DMS53 (cell line): Measurements from ENCODE around the gene PRKAB1.
A peak's percentile ranks its signal among the peaks of the same experiment; 100 is the strongest.

ENCODE experiments used
- DNase-seq: peaks from one replicate; lab custom pipeline; 2025; lab: John Stamatoyannopoulos, UW

PRKAB1 gene

DNA sequence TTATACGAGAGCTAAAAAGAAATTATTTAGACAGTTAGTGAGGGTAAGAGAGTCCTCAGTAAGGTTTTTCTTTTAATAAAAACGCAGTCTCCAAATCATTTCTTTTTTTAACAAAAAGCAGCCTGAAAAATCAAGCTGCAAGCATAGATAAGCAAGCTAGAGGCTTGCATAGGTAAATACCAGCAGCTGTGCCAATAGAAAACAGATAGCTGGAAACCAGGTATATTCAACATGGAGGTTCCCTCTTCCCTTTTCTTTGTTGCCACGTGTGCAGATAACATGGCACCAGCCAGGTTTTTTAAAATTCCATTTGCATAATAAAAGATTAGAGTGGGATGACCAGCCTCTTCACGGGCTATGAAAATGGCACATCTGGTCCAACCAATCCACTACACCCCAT is 6.1 kb upstream of the PRKAB1 start:
- peak; percentile 37 for DNase-seq

DNA sequence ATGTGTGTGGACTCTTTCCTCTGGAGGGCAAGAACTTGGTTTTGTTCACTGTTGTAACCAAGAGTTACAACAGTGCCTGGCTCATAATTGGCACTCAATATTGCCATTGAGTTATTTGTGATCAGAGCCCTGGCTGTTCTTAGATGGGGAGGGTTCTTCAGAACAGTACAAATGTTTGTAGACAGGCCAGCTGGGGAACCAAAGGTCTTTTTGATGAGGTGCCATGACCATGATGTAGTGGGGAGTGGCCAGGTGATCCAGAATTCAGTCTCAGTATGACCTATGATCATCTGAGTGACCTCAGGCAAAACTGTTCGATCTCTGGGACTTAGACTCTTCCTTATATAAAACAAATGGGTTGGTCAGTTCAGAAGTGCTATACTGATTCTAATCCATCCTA is 3.3 kb upstream of the PRKAB1 start:
- no peak for DNase-seq

DNA sequence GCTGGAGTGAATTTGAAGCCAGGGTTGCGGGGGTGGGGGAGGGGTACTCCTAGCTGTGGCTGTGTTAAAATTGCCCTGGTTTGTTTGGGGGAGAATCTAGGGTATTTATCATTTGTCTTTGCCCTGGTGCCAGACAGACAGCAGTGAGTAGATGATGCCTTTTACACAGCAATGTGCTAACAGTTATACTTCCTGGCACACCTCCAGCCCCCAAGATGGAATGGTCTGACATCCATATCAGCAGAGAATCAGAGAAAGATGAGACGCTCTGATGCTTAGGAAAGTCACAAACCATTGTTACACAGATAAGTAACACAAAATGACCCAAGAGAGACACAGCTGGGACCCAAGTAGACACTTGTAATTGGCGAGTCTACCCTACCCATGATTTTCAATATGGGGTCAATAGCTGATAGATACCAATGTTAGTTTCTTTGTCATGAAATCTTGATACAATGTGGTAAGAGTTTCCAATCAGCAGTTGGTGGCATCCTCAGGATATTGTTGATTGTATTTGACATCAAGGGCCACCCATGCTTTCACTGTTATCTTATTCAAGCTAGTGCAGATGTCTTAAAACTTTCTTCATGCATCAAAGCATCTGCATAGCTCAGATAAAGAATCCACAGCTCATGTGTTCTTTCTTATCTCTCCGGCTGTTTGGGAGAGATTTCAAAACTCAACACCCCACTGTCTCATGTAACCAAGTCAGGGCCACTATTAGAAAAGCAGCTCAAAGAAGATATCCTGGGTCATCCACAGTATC is 2.6 kb upstream of the PRKAB1 start:
- no peak for DNase-seq

DNA sequence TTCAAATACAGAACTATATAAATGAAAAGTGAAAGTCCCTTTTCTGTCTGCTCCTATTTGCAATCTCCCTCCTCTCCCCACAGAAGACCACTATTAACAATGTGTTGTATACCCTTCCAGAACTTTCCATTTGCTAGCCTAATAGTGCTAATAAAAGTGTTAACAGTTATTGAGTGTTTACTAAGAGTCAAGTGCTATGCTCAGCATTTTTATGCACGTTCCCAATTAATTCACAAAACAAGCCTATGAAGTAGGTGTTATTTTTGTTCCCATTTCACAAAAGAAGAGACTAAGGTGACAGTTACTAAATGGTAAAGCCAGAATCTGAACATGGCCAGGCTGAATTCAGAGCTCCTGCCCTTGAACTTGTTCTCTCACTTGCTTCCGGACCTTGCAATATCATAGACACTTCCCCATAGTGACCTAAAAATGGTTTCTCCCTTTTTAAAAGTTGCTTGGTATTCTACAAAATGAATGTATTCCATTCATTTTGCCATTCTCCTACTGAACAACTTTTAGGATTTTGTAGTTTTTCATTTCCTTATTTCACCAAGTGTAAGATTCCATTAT is 1.6 kb upstream of the PRKAB1 start:
- DNase-seq: no peak

DNA sequence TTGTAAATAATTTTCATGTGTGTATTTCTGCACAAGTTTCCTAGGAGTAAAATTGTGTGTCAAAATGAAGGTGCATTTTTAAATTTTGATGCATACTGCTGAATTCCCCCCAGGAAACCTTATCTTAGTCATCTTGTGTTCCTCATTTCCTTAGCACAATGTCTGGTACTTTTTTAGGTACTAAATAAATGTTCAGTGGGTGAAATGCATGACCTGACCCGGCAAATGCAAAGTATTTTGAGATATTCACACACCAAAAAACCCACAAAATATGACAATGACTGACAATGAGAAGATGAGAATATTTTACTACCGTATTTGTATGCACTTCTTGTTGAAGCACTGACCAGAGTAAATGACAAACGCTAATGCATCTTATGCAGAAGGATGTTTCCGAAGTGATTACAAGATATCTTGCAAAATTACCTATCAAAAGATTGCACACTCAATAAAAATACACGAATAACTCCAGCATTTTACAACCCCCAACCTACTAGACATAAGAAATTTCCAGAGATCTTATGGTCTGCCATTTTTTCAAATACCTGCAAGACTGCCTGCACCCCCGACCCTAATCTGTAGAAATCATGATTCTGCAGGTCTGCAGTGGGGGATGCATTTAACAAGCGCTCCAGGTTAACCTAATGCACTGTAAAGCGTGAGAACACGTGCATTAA is 895 bp upstream of the PRKAB1 start:
- DNase-seq: no peak

DNA sequence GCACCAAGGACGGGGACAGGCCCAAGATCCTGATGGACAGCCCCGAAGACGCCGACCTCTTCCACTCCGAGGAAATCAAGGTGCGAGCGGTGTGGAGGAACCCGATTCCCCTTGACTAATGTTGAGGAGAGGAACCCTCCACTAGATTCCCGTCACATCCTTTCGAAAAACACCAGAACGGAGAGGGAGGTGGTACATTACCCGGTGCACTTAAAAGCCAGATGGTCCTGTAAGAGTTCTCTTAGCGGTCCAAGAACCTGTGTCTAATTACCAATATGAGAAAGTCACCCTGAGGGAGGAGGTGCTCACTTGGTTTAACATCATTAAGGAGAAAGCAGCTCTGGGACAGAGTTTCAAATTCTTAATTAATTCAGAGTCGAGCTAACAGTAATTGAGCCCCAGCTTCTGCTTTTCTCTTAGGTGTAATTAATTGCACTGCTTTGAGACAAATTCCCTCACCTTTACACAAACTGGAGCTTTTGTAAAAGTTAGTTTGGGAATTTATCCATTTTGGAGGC is 450 bp downstream of the PRKAB1 start:
- DNase-seq: peak; percentile 65

DNA sequence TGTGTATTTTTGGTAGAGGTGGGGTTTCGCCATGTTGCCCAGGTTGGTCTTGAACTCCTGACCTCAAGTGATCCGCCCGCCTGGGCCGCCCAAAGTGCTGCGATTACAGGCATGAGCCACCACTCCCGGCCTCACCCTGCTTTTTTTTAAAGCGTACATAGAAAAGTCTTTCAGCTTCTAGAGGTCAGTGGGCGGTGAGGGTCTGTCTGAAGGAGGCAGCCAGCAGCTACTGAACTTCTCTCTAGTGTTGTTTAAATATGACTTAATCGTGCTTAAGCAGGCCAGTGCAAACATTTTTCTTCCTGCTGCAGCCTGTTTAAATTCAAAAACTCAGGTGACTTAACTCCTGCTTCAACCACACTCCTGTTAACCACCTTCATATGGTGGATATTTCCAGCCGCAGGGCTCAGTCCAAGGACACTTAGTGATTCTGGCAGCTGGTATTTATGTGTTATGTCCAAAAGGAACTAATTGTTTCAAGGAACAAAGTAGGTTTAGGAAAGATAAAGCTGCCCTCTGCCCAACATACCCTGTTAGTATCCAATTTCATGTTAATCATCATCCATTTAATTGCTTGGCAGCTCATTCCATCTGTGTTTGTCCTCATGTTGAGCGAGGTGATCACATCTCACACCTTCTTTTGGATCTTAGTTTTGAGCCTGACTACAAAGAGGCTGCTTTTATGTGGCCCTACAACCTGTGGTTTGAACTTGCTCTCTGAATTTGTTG is 2.0 kb downstream of the PRKAB1 start:
- DNase-seq: peak; percentile 28

DNA sequence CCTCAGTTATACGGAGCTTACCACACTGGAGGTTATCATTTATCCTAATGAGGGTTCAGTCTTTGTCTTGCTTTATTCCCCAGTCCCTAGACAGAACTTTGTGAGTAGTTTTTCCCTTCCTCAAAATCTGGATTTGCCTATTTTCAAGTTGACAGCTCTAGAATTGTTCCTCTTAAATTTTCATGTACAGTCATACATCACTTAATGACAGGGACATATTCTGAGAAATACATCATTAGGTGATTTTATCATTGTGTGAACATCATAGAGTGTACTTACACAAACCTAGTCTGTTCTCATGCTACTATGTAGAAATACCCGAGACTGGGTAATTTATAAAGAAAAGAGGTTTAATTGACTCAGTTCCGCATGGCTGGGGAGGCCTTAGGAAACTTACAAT is 3.1 kb downstream of the PRKAB1 start:
- no peak for DNase-seq

DNA sequence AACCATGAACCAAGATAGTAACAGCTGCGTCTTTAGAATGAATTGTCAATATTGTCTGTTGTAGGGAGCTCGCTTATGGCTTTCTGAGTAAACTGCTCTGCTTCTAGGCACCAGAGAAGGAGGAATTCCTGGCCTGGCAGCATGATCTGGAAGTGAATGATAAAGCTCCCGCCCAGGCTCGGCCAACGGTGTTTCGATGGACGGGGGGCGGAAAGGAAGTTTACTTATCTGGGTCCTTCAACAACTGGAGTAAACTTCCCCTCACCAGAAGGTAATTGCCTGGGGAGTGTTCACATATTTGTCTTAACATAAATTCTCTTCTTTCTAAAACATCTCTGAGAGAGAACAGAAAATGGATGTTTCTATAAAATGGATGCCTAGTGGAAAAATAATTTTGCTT is 4.3 kb downstream of the PRKAB1 start:
- no peak for DNase-seq

DNA sequence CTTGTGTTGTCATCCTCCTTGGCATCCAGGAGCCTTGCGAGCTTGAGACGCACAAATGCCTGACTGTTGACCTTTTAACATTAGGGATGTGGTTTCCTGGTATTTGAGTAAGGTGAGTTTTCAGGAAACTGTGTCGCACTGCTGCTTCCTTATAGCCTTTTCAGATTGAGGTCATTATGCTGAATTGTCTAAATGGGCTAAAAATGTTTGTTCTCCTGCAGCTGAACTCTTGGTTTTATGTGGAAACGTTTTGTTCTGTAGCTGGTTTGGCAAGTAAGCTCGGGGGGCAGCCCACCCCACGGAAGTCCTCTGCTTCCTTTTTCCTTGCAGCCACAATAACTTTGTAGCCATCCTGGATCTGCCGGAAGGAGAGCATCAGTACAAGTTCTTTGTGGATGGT is 5.7 kb downstream of the PRKAB1 start:
- DNase-seq: no peak

DNA sequence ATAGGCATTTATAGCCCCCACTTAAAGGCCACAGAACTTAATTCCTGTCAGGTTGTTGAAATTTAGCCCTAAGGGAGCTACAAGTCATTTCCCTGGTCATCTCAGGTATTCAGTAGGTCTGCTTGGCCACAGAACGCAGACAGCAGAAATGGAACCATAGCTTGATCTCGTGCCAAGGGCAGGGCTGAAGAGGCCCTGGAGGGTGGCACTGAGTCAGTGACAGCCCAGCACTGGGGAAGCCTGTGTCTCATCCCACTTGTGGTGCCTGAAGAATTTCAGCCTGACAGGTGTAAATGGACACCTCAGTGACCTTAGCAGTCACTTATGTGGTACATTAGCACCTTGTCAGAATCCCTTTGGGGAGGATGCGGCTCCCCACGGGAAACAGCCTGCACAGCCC is 6.6 kb downstream of the PRKAB1 start:
- DNase-seq: no peak

DNA sequence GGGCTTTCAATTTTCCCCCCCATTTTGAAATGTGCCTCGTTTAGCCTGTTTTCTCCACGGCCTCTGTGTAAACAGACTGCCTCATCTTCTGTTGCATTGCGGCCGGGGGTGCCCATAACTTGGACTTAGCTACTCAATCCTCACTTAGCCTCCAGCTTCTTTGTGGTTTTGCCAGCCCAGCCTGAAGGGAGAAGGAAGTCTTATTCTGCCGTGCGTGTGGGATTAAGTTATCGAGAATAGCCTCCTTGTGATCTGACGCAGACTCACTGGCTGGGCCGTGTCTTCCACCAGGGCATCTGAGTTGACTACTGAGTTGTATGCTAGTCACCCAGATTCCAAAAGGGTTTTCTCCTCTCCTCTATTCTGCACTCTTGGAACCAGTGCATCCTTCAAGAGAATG is 8.1 kb downstream of the PRKAB1 start:
- DNase-seq: no peak

DNA sequence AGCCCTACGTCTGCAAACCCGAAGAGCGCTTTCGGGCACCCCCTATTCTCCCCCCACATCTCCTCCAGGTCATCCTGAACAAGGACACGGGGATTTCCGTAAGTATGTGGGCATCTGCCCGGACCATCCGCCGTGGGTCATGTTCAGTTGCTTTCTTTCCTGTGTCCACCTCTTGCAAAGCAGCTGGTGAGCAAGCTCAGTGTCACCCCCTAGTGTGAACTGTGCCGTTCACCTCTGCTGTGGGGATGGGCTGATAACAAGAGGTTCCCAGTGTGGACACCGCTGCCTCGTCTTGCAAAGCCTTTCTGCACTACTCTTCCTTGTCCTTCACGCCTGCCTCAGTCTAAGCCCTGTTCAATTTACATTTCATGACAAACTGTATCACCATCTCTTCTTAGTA is 8.6 kb downstream of the PRKAB1 start:
- no peak for DNase-seq

DNA sequence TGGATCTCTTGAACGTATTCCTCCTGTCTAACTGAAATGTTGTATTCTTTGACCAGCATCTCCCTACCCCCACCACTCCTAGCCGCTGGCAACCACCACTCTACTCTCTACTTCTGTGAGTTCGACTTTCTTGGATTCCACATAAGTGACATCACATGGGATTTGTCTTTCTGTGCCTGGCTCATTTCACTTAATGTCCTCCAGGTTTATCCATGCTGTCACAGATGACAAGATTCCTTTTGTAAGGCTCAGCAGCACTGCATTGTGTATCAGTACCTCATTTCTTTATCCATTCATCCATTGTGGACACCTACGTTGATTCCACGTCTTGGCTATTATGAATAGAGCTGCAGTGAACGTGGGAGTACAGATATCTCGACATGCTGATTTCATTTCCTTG is 10.5 kb downstream of the PRKAB1 start:
- no peak for DNase-seq

DNA sequence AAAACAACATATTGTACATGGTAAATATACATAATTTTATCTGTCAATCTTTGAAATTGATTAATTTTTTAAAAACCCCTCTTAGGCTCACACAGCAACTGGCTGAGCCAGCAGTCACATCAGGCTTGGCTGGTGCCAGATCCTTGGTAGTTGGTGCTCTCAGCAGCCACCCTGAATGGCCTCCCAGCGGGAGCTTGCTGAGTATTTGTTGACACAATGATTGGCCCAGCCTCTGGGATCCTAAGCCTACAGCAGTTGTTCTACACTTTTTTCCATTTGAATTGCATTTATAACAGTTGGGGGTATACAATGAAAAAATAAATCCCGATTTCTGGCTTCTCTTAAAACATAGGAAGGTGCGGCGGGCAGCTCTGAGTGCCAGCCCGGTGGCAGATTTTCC is 11.1 kb downstream of the PRKAB1 start:
- peak; percentile 31 for DNase-seq

DNA sequence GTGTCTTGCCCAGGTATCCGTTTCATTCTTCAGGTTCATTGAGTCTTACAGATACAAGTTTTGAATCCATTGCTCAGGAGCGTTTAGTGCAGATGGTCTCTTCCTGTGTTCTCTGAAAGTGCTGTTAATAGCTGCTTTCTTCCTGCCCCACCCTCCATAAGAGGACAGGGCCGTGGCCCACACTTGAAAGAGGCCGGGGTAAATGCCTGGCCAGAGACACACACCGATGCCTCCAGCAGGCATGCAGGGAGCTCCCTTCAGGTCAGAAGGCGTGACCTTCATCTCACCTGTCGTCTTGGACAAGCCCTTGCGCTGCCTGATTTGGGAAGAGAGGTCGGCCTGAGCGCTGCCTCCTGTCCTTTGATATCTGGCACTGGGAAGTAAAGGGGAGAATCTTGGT is 11.6 kb downstream of the PRKAB1 start:
- DNase-seq: no peak

DNA sequence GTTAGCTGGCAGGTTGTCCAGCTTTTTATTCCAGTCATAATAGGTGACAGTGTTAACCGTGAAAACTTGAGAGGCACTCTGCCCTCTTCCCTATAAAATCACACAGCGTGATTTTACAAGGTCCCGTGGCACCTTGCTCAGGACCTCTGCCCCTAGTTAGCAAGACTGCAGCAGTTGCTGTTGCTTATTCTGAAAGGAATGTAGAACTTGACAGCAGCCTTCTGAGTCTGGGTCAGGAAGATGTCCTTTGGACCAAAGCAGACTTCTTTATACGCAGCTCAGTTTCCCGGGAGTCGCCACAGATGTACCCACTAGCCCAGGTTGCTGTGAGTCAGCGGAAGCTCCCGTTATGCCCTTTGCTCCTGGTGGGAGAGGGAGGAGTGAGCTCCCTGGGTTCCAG is 13.2 kb downstream of the PRKAB1 start:
- DNase-seq: no peak

DNA sequence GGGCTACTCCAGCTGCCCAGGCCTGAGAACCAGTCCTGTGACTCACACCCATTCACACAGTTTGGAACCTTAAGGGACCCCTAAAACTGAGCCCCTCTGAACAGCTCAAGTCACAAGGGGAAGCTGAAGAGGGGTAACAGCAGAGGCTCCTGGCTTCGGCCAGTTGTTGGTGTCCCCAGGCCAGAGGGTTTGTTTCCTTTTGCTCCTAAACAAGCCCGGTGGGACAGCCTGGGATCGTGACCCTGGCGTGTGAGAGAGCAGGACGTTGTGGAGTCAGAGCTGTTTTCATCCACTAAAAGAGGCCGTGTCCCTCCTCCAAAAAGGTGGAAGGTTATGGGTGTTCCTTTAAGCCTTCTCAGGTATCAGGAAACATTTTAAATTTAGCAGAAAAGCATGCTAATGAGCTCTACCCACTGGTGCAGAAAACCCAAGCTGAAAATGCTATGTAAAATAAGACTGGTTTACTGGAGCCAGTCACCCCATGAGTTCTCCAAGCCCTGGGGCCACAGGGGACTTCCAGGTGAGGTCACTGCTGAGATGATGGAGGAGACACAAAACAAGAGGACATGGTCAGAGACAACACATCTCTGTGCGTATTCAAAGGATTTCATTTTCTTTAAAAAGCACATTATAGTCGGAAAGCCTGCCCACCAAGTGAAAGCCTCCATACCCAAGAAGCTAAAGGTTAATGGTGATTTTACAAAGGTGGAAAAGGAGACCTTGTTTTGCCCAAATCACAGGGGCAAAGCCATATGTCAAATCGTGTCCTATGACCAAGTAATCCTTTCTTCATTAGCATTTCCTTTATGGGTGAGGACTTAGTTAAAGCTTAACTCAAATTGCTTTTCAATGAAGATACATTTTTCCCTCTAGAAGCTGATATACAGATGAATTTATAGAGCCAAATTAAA is 14.1 kb downstream of the PRKAB1 start:
- no peak for DNase-seq

DNA sequence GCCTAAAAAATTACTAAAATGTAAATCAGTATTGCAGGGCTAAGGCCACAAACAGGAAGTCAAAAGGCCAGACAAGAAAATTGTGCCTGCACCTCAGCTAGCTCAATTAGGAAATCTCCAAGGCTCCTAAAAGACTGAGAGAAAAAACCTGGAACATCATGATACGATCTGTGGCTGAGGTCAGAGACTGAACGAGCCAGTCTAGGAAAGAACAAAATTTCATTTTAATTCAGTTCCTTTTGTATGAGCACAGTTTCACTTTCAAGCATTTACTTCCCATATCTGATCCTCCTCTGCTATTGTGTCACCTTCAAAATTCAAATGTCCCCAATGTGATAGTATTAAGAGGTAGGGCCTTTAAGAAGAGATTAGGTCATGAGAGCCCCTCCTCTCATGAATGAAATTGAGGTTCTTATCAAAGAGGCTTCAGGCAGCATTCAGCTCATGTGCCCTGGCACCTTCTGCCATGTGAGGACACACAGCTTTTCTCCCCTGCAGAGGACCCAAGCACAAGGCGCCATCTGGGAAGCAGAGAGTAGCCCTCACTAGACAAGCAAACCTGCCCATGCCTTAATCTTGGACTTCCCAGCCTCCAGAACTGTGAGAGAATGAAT is 14.8 kb downstream of the PRKAB1 start:
- DNase-seq: no peak

DNA sequence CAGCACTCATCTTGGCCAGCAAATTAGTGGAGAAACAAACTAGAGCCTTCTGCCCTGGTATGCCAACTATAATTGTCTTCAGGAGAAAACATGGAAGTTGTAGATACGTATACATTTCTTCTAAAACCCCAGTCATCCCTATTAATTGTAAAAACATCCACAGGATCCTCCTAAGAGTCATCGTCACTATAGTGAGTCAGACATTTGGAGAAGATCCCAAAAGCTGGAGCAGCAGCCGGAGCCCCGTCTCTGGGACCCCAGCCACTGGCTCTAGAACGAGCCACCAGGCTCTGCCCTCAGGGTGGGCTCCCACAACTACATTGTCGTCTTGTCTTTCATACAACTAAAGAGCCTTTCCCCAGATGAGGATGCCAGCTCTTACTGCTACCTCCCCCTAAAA is 15.5 kb downstream of the PRKAB1 start:
- DNase-seq: no peak

DNA sequence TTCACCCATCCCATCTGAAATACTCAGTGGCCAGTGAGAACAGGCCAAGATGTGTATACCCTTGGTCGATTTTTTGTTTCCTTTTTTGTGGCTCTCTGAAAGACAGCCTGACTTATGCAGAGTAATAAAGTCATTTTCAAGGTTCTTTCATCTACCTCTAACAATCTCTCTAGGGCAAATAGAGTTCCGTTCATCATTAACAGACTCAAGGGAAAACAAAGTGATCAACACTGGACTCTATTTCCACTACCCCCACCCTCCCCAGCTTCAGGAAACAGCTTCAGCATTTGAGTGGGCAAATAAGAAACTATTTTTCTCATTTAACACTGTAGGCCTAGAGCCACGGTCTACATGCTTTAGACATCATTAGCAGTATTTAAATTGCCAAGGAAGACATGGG is 15.9 kb downstream of the PRKAB1 start:
- no peak for DNase-seq
